HEK293 (cell line): Measurements from ENCODE around the gene SOHLH2.

Experiments
- CTCF ChIP-seq: fragments of 450-650 bp; formaldehyde crosslinking; IDR thresholded peaks from 2 replicates; pipeline ENCODE4 v1.5.1; 2016; ENCODE audit warnings: missing biosample characterization, missing genetic modification characterization
- SCRT2 ChIP-seq: fragments of 450-650 bp; formaldehyde crosslinking; IDR thresholded peaks from 2 replicates; pipeline ENCODE4 v1.5.1; 2016; ENCODE audit warnings: missing biosample characterization, missing genetic modification characterization
- YY1 ChIP-seq: fragments of 450-650 bp; formaldehyde crosslinking; IDR thresholded peaks from 2 replicates; pipeline ENCODE4 v1.5.1; 2018; ENCODE audit warnings: missing biosample characterization, missing genetic modification characterization
- ZFP37 ChIP-seq: fragments of 450-650 bp; formaldehyde crosslinking; IDR thresholded peaks from 2 replicates; pipeline ENCODE4 v1.5.1; 2016; ENCODE audit warnings: missing biosample characterization, missing genetic modification characterization
- ZNF140 ChIP-seq: fragments of 450-650 bp; formaldehyde crosslinking; IDR thresholded peaks from 2 replicates; pipeline ENCODE4 v1.5.1; 2016; ENCODE audit warnings: missing biosample characterization, missing genetic modification characterization
- ZNF157 ChIP-seq: fragments of 450-650 bp; formaldehyde crosslinking; IDR thresholded peaks from 2 replicates; pipeline ENCODE4 v1.5.1; 2016; ENCODE audit warnings: missing biosample characterization, missing genetic modification characterization
- ZNF274 ChIP-seq, 2 experiments: fragments of 200-500 bp in 1 of 2; fragments of 450-650 bp in 1 of 2; sonication (Bioruptor generic) in 1 of 2; formaldehyde crosslinking in 1 of 2; IDR thresholded peaks; 2 replicates each; pipeline versions ENCODE4 v1.5.1 to v1.6.1; 2014 to 2016; ENCODE audit warnings: borderline replicate concordance in 1 of 2, inconsistent platforms in 1 of 2, low read length in 1 of 2, missing biosample characterization in 1 of 2, missing genetic modification characterization in 1 of 2
- ZNF514 ChIP-seq: fragments of 450-650 bp; formaldehyde crosslinking; IDR thresholded peaks from 2 replicates; pipeline ENCODE4 v1.5.1; 2016; ENCODE audit warnings: missing biosample characterization, missing genetic modification characterization
- TF ChIP-seq, protein P1 (sequence below): fragments of 450-650 bp; formaldehyde crosslinking; IDR thresholded peaks from 2 replicates; pipeline ENCODE4 v1.5.1; 2016; ENCODE audit warnings: missing biosample characterization, missing genetic modification characterization

DNA sequence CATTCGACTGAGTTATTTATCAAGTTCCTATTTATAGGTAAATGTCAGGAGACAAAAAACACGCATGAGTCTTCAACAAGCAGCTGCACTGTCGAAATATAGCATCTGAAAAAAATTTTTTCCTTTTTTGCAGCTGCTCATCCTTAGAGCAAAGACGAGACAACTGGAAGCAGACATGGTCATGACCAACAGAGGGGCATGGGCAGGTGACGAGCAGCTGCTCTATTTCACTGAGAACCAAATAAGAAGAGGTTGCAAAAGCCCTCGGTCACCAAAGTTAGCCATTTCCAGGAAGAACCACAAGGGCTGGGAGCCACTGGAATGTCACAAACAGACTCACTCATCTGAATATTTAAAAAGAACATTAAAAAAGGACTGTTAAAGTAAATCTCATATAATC, 22.2 kb downstream of the SOHLH2 start:
- TF ChIP-seq CTCF (tag by site-specific recombination) (no peak), SCRT2 (tag by site-specific recombination) (no peak), ZFP37 (tag by site-specific recombination) (no peak), ZNF514 (tag by site-specific recombination) (no peak), ZNF157 (no peak), ZNF274 (IDR thresholded peaks at IDR 0.05; ENCODE audit: low read length) (no peak), ZNF274 (tag by site-specific recombination; IDR thresholded peaks at IDR 0.05; ENCODE audit: borderline replicate concordance) (no peak), ZNF140 (tag by site-specific recombination) (no peak), YY1 (tag by site-specific recombination) (no peak)
- TF ChIP-seq, protein P1, sequence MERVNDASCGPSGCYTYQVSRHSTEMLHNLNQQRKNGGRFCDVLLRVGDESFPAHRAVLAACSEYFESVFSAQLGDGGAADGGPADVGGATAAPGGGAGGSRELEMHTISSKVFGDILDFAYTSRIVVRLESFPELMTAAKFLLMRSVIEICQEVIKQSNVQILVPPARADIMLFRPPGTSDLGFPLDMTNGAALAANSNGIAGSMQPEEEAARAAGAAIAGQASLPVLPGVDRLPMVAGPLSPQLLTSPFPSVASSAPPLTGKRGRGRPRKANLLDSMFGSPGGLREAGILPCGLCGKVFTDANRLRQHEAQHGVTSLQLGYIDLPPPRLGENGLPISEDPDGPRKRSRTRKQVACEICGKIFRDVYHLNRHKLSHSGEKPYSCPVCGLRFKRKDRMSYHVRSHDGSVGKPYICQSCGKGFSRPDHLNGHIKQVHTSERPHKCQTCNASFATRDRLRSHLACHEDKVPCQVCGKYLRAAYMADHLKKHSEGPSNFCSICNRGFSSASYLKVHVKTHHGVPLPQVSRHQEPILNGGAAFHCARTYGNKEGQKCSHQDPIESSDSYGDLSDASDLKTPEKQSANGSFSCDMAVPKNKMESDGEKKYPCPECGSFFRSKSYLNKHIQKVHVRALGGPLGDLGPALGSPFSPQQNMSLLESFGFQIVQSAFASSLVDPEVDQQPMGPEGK (tag by site-specific recombination), result no peak
